ENCODE measurements around the gene RAMP3.

RAMP3 gene

GRCh38 chr7:45160417-45160881 lies 2.9 kb downstream of the RAMP3 start:
- Histone ChIP-seq H3K27me3 (ENCODE audit: insufficient read depth, low read depth, severe bottlenecking) (no peaks in the 10 kb centered on the region), H3K9me3 (ENCODE audit: severe bottlenecking) (no peaks in the 10 kb centered on the region), H3K27ac (no peak overlapping the region), H3K36me3 (no peaks in the 10 kb centered on the region), H3K4me3 (ENCODE audit: low read depth, low read length) (no peak overlapping the region)
- no peak for DNase-seq
- TF ChIP-seq CTCF (IDR thresholded peaks at IDR 0.05; ENCODE audit: low read depth, low read length), result no peak

- Histone ChIP-seq H3K4me3 (ENCODE audit: low read depth, low read length) (no peak overlapping the region), H3K9me3 (ENCODE audit: severe bottlenecking) (no peaks in the 10 kb centered on the region), H3K27ac (no peak overlapping the region), H3K27me3 (ENCODE audit: insufficient read depth, low read depth, severe bottlenecking) (no peaks in the 10 kb centered on the region), H3K36me3 (no peaks in the 10 kb centered on the region)
- DNase-seq, result no peak
- TF ChIP-seq CTCF (IDR thresholded peaks at IDR 0.05; ENCODE audit: low read depth, low read length), result no peak
These were observed 3.5 kb downstream of the RAMP3 start for GRCh38 chr7:45161138-45161537.

- Histone ChIP-seq H3K27me3 (ENCODE audit: insufficient read depth, low read depth, severe bottlenecking) (no peaks in the 10 kb centered on the region), H3K4me3 (ENCODE audit: low read depth, low read length) (no peak overlapping the region), H3K9me3 (ENCODE audit: severe bottlenecking) (no peaks in the 10 kb centered on the region), H3K36me3 (no peaks in the 10 kb centered on the region), H3K27ac (no peak overlapping the region)
- TF ChIP-seq CTCF (IDR thresholded peaks at IDR 0.05; ENCODE audit: low read depth, low read length), result no peak
- DNase-seq, result no peak
These were observed 4.3 kb downstream of the RAMP3 start for GRCh38 chr7:45161842-45162241.

GRCh38 chr7:45162311-45162845 lies 4.8 kb downstream of the RAMP3 start:
- Histone ChIP-seq H3K9me3 (ENCODE audit: severe bottlenecking) (no peaks in the 10 kb centered on the region), H3K27ac (no peak overlapping the region), H3K4me3 (ENCODE audit: low read depth, low read length) (no peak overlapping the region), H3K36me3 (no peaks in the 10 kb centered on the region), H3K27me3 (ENCODE audit: insufficient read depth, low read depth, severe bottlenecking) (no peaks in the 10 kb centered on the region)
- TF ChIP-seq CTCF (IDR thresholded peaks at IDR 0.05; ENCODE audit: low read depth, low read length), result no peak
- no peak for DNase-seq

- H3K4me3 ChIP-seq (ENCODE audit: low read depth, low read length), result no peak overlapping the region
- H3K27ac ChIP-seq, result no peak overlapping the region
These were observed 5.5 kb downstream of the RAMP3 start for GRCh38 chr7:45162943-45163691.

More at GRCh38 chr7:45162943-45163691, 5.5 kb downstream of the RAMP3 start:
- DNase-seq, result no peak
- Histone ChIP-seq H3K9me3 (ENCODE audit: severe bottlenecking) (no peaks in the 10 kb centered on the region), H3K36me3 (no peaks in the 10 kb centered on the region), H3K27me3 (ENCODE audit: insufficient read depth, low read depth, severe bottlenecking) (no peaks in the 10 kb centered on the region)
- no peak for TF ChIP-seq CTCF (IDR thresholded peaks at IDR 0.05; ENCODE audit: low read depth, low read length)

Measured in WERI-Rb-1 (cell line).